ENCODE data around the gene ASB4.

Gene ASB4

DNA sequence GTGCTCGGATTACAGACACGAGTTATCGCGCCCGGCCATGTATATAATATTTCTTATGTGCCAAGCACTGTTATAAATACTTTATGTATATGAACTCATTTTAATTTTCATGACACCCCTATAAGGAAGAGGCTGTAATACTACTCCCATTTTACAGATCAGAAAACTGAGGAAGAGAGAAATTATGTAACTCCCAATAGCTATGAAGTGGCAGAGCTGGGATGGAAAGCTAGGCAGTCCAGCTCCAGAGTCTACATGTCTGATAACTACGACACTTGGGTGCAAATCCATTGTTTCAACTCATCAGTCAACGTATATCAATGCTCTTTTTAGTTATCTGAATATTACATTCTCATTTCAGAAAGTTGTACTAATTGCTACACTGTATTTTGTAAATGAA is 93.6 kb downstream of the ASB4 start:
- no peak for DNase-seq (ENCODE audit: low read depth)
- H3K4me3 ChIP-seq (replicated peaks; ENCODE audit: low read depth, low read length): no peak overlapping the region
- TF ChIP-seq, protein P1, sequence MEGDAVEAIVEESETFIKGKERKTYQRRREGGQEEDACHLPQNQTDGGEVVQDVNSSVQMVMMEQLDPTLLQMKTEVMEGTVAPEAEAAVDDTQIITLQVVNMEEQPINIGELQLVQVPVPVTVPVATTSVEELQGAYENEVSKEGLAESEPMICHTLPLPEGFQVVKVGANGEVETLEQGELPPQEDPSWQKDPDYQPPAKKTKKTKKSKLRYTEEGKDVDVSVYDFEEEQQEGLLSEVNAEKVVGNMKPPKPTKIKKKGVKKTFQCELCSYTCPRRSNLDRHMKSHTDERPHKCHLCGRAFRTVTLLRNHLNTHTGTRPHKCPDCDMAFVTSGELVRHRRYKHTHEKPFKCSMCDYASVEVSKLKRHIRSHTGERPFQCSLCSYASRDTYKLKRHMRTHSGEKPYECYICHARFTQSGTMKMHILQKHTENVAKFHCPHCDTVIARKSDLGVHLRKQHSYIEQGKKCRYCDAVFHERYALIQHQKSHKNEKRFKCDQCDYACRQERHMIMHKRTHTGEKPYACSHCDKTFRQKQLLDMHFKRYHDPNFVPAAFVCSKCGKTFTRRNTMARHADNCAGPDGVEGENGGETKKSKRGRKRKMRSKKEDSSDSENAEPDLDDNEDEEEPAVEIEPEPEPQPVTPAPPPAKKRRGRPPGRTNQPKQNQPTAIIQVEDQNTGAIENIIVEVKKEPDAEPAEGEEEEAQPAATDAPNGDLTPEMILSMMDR (IDR thresholded peaks at IDR 0.05; ENCODE audit: low read length, missing control alignments): no peak

DNA sequence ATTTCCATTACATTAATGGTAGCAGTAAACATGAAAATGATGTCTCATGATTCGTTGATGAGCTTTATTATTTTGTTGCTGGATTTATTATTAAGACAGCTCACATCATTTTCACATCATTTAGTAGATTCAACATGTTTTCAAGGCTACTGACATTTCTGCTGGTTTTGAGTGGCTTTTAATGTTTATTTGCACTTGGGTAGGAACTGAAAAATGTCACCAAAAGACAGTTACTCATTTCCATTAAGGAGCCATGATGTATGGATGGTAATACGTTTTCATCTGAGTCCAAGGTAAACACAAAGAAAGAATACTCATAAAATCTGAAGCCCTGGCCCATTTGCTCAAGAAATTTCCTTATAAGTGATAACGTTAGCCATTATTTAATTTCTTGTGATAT is 95.7 kb downstream of the ASB4 start:
- DNase-seq (ENCODE audit: low read depth): no peak
- TF ChIP-seq, protein P1 (IDR thresholded peaks at IDR 0.05; ENCODE audit: low read length, missing control alignments): no peak

DNA sequence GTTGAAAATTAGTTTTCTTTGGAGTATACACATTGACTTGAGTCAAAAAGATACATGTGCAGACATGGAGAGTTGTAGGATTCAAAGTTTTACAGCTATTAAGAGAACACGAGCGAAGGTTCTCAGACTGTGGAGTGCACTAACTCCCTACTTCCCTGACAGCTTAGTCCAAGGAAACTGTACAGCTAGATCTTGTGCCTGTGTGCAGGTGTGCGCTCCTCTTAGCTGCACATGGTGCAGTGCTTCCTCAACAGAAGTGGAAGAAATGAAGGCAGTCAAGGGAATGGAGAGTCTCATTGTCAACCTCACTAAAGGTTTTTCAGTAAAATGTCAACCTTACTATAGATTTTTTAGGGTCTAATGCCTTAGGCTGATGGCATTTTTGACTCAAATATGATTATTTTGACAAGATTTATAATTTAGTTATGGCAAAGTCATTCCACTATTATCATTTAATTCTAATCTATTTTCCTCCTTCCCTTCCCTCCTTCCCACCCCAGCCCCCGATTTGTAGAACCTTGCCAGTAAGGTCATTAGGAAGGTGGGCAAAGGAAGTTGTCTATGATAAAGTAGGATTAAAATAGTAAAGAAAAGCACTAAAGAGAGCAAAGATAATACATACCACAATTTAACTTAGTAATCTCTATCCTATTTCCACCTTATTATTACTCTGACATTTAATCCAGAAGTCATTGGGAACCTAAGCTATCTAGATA is 97.0 kb downstream of the ASB4 start:
- DNase-seq (ENCODE audit: low read depth): no peak
- TF ChIP-seq, protein P1 (IDR thresholded peaks at IDR 0.05; ENCODE audit: low read length, missing control alignments): no peak
- H3K4me3 ChIP-seq (replicated peaks; ENCODE audit: low read depth, low read length): no peak overlapping the region

More for the DNA sequence above, 95.7 kb downstream of the ASB4 start:
- H3K4me3 ChIP-seq (replicated peaks; ENCODE audit: low read depth, low read length): no peak overlapping the region

DNA sequence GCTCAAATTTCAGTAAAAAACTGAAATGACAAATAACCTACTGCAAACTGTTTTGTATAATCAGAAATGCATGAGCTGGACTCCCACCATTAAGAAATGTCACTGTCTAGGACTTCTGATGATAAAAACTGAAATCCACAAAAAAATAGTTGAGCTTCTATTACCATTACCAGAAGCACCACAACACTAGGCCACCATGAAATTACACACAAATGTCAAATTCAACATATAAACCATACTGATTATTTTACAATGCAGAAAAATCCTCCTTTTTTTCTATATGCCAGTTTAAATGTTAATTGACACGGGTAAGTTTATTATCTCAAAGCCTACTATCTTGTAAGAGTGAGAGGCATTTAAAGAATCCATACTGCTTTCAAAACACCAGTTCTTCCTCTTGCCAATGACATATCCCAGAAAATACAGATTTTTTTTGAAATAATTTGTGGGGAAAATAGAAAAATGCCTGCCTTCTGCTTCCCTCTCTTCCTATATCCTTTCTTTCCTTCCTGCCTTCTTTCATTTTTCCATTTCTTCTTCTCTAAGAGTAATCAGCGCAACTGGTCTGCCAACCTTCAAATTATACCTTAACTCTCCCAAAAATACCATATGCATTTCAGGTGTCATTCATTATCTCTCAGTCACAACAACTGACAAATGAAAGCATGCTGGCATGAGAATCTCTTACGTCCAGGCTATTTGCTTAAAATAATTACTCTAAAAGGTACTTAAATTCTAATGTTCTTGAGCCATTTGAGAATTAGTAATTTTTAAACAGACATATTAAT is 98.3 kb downstream of the ASB4 start:
- TF ChIP-seq, protein P1 (IDR thresholded peaks at IDR 0.05; ENCODE audit: low read length, missing control alignments): no peak
- no peak for DNase-seq (ENCODE audit: low read depth)
- no peak overlapping the region for H3K4me3 ChIP-seq (replicated peaks; ENCODE audit: low read depth, low read length)

DNA sequence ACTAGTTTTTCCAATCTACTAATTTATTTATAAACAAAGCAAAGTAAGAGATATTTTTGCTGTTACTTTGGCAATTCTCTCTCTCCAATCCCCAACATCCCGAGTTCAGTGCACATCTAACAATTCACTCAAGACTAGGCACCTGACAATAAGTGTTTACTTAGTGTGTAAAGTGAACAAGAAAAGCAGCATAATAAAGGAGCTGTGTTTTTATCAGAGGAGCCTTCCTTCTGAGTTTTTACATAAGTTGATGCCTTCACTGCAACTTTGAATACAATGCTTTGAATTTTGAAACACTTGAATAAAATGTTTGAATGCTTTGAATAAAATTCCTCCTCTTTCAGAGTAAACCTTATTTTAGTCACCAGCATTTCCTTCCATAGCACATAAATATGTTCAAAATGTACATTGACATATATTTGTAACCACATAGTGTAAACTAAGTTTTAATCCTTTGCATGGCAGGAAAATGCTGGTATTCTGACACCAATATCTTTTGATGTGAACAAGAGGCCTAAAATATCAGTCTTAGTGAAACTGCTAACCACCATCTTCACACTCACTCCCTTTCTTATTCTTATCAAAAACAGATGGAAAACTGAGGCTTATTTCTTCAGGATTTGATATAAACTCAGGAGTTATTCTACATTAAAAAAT is 99.2 kb downstream of the ASB4 start:
- DNase-seq (ENCODE audit: low read depth): no peak
- no peak overlapping the region for H3K4me3 ChIP-seq (replicated peaks; ENCODE audit: low read depth, low read length)
- TF ChIP-seq, protein P1 (IDR thresholded peaks at IDR 0.05; ENCODE audit: low read length, missing control alignments): no peak

DNA sequence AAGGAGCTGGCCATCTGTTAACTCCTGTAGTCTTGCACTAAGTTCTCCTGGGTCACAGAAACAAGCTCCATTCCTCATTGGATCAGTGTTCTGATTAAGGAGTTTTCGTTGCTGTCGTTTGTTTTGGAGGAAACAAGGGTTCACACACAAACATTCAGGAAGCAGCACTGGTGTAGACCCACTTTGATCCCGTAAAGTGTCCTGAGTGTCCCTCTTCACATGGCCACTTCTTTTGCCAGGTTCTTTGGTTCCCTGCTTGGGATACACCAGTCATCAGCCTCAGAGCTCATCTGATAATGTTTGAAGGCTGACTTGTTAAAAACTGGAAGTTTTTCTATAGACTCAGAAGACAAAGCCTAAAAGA is 99.7 kb downstream of the ASB4 start:
- DNase-seq (ENCODE audit: low read depth): no peak
- H3K4me3 ChIP-seq (replicated peaks; ENCODE audit: low read depth, low read length): no peak overlapping the region
- TF ChIP-seq, protein P1 (IDR thresholded peaks at IDR 0.05; ENCODE audit: low read length, missing control alignments): no peak
